SU-DHL-6 (cell line): ENCODE data around the gene TM4SF1.

Source experiments
- H2AFZ ChIP-seq: fragments of 200-600 bp; sonication (generic); 2 replicates; pipeline ENCODE4 v1.6.1; 2014; ENCODE audit warnings: low read depth, mild to moderate bottlenecking, moderate library complexity, mixed read lengths, antibody characterized with exemption, low read length; ENCODE audit not compliant: severe bottlenecking
- H3F3A ChIP-seq: fragments of 200-600 bp; shearing (Covaris generic); 2 replicates; pipeline ENCODE4 v1.6.0; 2016; ENCODE audit warnings: antibody characterized with exemption, mild to moderate bottlenecking; ENCODE audit not compliant: insufficient read depth
- H3K27ac ChIP-seq: fragments of 200-600 bp; sonication (generic); 2 replicates; pipeline ENCODE4 v1.5.1; 2016; ENCODE audit warnings: low read depth, mild to moderate bottlenecking, low read length, moderate library complexity, mixed read lengths
- H3K27me3 ChIP-seq: fragments of 200-600 bp; sonication (generic), shearing (Covaris generic); 2 replicates; pipeline ENCODE4 v1.6.0; 2014; ENCODE audit warnings: mild to moderate bottlenecking, low read length
- H3K36me3 ChIP-seq: fragments of 200-600 bp; sonication (generic); 2 replicates; pipeline ENCODE4 v1.6.1; 2014; ENCODE audit warnings: mild to moderate bottlenecking, low read length, mixed read lengths
- H3K4me2 ChIP-seq: fragments of 300-600, 200-600 bp; shearing (Covaris generic), sonication (generic); 2 replicates; pipeline ENCODE4 v1.6.0; 2014; ENCODE audit warnings: low read length, low read depth, mild to moderate bottlenecking; ENCODE audit not compliant: poor library complexity, severe bottlenecking
- H3K4me3 ChIP-seq: fragments of 200-600 bp; sonication (generic); 2 replicates; pipeline ENCODE4 v1.5.1; 2014; ENCODE audit warnings: antibody characterized with exemption, low read length, mild to moderate bottlenecking, mixed read lengths; ENCODE audit not compliant: insufficient read depth, poor library complexity, severe bottlenecking
- H3K79me2 ChIP-seq: fragments of 200-600 bp; sonication (generic); 2 replicates; pipeline ENCODE4 v1.6.1; 2014; ENCODE audit warnings: mild to moderate bottlenecking, low read length, moderate library complexity; ENCODE audit not compliant: insufficient read depth
- H3K9ac ChIP-seq: fragments of 200-600 bp; sonication (generic); 2 replicates; pipeline ENCODE4 v1.7.0; 2014; ENCODE audit warnings: mild to moderate bottlenecking, low read length
- H3K9me2 ChIP-seq: fragments of 200-600 bp; sonication (generic); replicated peaks from 2 replicates; pipeline ENCODE4 v1.6.1; 2014; ENCODE audit warnings: low read length; ENCODE audit not compliant: insufficient read depth
- H3K9me3 ChIP-seq: fragments of 200-600 bp; sonication (generic); 2 replicates; pipeline ENCODE4 v1.6.1; 2014; ENCODE audit warnings: low read length, mixed read lengths; ENCODE audit not compliant: insufficient read depth
- H4K20me1 ChIP-seq: fragments of 200-600 bp; sonication (generic); 2 replicates; pipeline ENCODE4 v1.6.1; 2014; ENCODE audit warnings: low read depth, mild to moderate bottlenecking, antibody characterized with exemption, low read length, moderate library complexity, mixed read lengths
- CTCF ChIP-seq: fragments of 200-600 bp; sonication (generic); IDR thresholded peaks from one replicate; pipeline ENCODE4 v1.5.1; 2017; ENCODE audit warnings: antibody characterized with exemption, mild to moderate bottlenecking, low read length, moderate library complexity; ENCODE audit not compliant: insufficient read depth, poor library complexity, severe bottlenecking
- EZH2phosphoT487 ChIP-seq: fragments of 200-600 bp; sonication (generic), shearing (Covaris generic); conservative IDR thresholded peaks from 2 replicates; pipeline ENCODE4 v1.6.1; 2018; ENCODE audit warnings: mild to moderate bottlenecking, antibody characterized with exemption, low read length, moderate library complexity, mixed read lengths

Gene TM4SF1

DNA sequence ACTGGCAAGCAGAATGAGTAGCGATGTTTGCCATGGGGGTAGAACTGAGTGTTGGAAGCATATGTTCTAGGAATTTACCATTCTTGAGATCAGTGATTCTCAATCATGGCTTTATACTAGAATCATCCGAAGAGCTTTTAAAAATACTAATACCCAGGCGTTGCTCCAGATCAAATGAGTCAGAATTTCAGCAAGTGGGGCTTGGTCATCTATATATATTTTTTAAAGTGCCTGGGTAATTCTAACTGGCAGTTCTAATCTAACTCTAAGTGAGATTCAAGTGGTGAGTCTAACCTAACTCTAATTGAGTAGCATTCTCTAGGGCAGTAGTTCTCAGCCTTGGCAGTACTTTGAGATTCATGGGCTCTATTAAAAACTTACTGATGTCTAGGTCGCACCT lies 20.8 kb downstream of the TM4SF1 start:
- no peak for TF ChIP-seq EZH2phosphoT487
- no peak for TF ChIP-seq CTCF
- Histone ChIP-seq H3K9ac (no peak overlapping the region), H3K27me3 (no peaks in the 10 kb centered on the region)

GRCh38 chr3:149356044-149356592 lies 21.3 kb downstream of the TM4SF1 start:
- no peak for TF ChIP-seq EZH2phosphoT487
- TF ChIP-seq CTCF, result no peak
- no peak overlapping the region for H3K27ac ChIP-seq
- no peak overlapping the region for H3K4me3 ChIP-seq
- no peaks in the 10 kb centered on the region for H3K79me2 ChIP-seq
- no peaks in the 10 kb centered on the region for H3F3A ChIP-seq
- H3K36me3 ChIP-seq, result no peaks in the 10 kb centered on the region
- H3K9me2 ChIP-seq, result no peaks in the 10 kb centered on the region
- no peaks in the 10 kb centered on the region for H4K20me1 ChIP-seq
- no peaks in the 10 kb centered on the region for H3K9me3 ChIP-seq
- H3K27me3 ChIP-seq, result no peaks in the 10 kb centered on the region
- no peak overlapping the region for H2AFZ ChIP-seq
- no peak overlapping the region for H3K9ac ChIP-seq
- no peak overlapping the region for H3K4me2 ChIP-seq

More for the DNA sequence above, 20.8 kb downstream of the TM4SF1 start:
- H4K20me1 ChIP-seq, result no peaks in the 10 kb centered on the region
- H3K79me2 ChIP-seq, result no peaks in the 10 kb centered on the region
- no peaks in the 10 kb centered on the region for H3K9me2 ChIP-seq
- no peaks in the 10 kb centered on the region for H3K9me3 ChIP-seq
- no peaks in the 10 kb centered on the region for H3K36me3 ChIP-seq
- H3F3A ChIP-seq, result no peaks in the 10 kb centered on the region
- H3K27ac ChIP-seq, result no peak overlapping the region
- no peak overlapping the region for H3K4me3 ChIP-seq
- H2AFZ ChIP-seq, result no peak overlapping the region
- H3K4me2 ChIP-seq, result no peak overlapping the region

DNA sequence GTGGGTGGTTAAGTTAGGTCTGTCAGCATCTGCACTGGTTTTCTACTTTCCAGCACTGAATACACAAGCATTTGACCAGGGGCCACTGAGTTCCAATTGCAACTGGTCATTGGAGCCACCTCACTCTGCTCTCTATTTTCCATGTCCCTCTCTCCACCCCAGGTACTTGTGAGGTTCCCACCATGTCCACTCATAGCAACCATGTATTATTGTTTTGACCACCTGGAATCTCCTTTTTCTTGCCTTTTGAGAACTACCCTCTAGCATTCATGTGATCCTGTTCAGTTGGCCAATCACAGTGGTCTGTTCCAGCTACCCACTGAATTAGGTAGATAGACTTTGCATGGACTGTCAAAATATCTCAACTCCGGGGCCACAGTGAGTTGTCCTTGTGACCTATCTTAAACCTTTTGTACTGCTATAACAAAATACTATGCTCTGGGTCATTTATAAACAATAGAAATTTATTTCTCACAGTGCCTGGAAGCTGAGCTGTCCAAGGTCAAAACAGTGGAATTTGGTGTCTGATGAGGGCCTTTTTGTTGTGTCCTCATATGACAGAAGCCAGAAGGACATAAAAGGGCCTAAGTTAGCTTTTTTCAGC lies 23.8 kb downstream of the TM4SF1 start:
- TF ChIP-seq EZH2phosphoT487, result no peak
- TF ChIP-seq CTCF, result no peak
- Histone ChIP-seq H3K4me2 (no peak overlapping the region), H3F3A (no peaks in the 10 kb centered on the region), H3K36me3 (no peaks in the 10 kb centered on the region), H3K9me2 (no peaks in the 10 kb centered on the region), H3K79me2 (no peaks in the 10 kb centered on the region), H3K9me3 (no peaks in the 10 kb centered on the region), H4K20me1 (no peaks in the 10 kb centered on the region), H2AFZ (no peak overlapping the region), H3K9ac (no peak overlapping the region), H3K27ac (no peak overlapping the region), H3K27me3 (no peaks in the 10 kb centered on the region), H3K4me3 (no peak overlapping the region)
